HG03280 (cell line): ENCODE results near the gene COL5A1.
"Not testable (repeated sequence)": the region's sequence is repeated elsewhere in the genome, so short reads cannot be mapped to it uniquely, and the experiment has no call there.

Source experiments
- ATAC-seq: cut with Tn5 transposase; IDR thresholded peaks from one replicate; pipeline ENCODE4 v1.9.1; 2021; ENCODE audit warnings: mild to moderate bottlenecking, moderate library complexity; ENCODE audit not compliant: unreplicated experiment

COL5A1 gene

GRCh38 chr9:134703730-134704114, 62.1 kb downstream of the COL5A1 start:
- ATAC-seq: not testable (repeated sequence)

DNA sequence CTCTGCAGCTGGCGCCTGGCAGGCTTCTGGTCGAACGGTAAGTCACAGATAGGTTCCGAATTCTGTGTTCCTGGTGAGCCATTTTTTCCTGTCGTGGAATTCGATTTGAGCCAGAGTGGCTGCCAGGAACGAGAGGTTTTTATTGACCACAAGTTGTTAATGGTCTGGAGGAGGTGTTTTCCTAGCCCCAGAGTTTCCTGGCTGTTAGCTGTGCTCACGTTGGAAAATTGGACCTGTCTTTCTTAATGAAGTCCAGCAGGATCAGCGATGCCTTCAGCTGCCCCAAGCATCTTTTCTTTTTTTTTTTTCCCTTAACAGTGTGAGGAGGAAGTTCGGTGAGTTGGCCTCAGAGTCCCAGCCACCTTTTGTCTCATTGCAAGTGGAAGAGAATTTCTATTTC, 62.9 kb downstream of the COL5A1 start:
- no peak for ATAC-seq

GRCh38 chr9:134705786-134706185, 64.2 kb downstream of the COL5A1 start:
- ATAC-seq: no peak

- ATAC-seq: no peak
These were observed 64.9 kb downstream of the COL5A1 start for GRCh38 chr9:134706522-134706921.

DNA sequence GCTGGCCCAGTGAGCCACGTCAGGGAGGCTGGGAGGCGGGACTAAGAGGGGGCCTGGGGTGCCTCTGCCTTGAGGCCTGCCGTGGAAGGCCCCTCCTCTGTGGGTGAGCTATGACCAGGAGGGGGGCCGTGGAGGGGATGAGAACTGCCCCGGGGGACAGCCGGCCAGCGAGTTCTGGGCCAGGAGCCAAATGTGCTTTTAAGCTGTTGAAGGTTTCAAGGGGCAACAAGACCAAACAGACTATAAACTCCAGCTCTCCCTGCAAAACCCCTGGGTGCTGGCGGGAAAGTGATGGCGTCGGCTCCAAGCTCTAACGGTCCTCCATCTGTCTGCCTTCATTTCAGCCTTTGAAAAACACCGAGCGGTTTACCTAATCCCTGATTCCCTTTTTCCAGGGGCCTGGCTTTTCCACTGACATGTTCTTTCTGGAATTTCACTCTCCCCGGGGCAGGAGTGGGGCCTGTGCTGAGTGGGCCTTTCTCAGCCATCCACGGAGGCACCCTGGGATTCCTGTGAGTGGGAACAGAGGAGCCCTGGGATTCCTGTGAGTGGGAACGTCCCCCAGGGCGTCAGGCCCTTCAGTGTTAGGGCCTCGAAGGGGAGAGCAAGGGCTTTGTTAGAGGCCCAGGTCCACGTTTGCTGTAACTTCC, 65.6 kb downstream of the COL5A1 start:
- ATAC-seq: no peak

GRCh38 chr9:134707731-134708671, 66.4 kb downstream of the COL5A1 start:
- ATAC-seq: no peak

DNA sequence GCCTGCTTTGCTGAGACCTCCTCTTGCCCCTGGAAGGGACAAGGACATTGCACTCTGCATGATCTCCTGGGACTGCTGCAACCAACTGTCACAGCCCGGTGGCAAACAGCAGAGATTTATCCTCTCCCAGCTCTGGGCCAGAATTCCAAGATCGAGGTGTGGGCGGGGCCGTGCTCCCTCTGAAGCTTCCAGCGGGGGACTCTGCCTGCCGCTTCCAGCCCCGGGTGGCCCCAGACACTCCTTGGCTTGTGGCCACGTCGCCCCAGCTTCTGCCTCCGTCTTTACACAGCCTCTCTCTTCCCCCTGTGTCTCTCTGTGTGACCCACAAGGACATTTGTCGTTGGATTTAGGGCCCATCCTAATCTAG, 67.1 kb downstream of the COL5A1 start:
- ATAC-seq: no peak

DNA sequence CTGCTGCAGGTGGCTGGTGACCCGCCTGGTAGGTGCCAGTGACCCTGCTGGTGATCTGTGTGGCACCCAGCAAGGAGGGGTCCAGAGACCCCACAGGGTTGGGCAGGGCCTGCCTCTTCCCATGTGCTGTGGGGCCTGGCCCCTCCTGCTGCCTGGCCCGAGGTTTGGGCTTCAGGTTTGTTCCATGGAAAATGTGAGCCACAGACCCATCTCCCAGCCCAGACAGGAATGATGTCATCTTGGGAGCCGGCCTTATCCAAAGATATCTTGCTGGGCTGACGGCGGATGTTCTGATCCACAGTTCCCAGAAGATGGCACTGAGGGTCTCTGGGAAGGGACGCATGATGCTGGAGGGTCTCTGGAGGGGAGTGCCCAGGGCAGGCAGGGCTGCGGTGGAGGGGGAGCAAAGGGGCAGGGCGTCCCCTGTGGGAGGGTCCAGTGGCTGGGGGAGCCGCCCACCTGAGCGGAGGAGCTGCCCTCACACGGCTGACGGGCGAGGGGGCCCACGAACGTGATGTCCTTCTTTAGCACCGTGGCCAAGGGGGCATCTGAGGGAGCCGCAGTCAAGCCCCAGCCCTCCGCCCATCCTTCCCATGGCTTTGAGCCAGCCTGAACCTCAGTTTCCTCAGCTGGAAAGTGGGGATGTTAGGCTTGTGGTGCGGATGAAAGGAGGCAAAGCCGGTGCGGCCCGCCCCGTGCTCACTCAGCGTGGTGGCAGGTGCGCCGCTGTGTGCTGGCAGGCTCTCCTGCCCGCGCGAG, 68.1 kb downstream of the COL5A1 start:
- no peak for ATAC-seq

- ATAC-seq: no peak
These were observed 68.6 kb downstream of the COL5A1 start for GRCh38 chr9:134710271-134710540.

DNA sequence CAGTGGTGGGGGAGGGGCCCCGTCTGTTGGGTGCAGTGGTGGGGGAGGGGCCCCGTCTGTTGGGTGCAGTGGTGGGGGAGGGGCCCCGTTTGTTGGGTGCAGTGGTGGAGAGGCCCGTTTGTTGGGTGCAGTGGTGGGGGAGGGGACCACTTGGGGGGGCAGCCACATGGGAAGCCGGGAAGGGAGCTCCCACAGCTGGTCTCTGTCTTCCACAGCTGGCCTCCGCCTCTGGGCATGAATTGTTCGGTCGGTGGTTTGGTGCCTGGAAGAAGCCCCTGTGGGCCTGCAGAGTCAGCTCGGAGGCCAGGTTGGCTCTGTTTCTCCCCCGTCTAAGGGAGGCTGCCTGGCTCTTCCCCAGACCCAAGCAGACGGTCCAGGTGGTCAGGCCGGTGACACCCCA, 69.3 kb downstream of the COL5A1 start:
- ATAC-seq: no peak

DNA sequence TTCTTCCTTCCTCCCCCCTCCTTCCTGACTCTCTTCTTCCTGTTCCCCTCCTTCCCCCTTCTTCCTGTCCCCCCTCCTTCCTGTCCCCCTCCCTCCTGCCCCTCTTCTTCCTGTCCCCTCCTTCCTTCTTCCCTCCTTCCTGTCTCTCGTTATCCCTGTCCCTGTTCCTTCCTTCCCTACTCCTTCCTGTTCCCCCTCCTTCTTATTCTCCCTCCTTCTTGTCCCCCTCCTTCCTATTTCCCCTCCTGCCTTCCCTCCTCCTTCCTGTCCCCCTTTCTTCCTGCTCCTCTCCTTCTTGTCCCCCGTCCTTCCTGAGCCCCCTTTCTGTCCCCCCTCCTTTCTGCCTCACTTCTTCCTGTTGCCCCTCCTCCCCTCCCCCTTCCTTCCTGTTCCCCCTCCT, 70.6 kb downstream of the COL5A1 start:
- no peak for ATAC-seq

DNA sequence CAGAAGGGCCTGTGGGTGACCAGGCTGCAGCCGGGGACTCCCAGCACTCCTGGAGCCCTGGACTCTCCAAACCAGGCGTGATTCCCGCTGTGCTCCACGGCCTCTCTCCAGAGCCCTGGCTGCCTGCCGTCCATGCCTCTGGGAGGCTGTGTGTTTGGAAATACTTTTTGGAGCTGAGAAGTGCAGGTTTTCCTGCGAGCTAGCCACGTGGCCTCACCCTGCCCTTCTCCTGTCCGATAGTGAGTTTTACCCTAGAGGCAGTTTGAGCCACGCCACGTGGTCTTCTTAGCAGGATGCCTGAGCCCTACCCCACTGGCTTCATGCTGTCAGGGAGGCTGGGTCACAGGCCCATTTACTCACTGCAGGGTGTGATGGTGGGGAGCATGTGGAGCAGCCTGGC, 71.3 kb downstream of the COL5A1 start:
- ATAC-seq: no peak

- ATAC-seq: not testable (repeated sequence)
These were observed 73.9 kb downstream of the COL5A1 start for GRCh38 chr9:134715536-134715935.

GRCh38 chr9:134716067-134716466, 74.5 kb downstream of the COL5A1 start:
- no peak for ATAC-seq

DNA sequence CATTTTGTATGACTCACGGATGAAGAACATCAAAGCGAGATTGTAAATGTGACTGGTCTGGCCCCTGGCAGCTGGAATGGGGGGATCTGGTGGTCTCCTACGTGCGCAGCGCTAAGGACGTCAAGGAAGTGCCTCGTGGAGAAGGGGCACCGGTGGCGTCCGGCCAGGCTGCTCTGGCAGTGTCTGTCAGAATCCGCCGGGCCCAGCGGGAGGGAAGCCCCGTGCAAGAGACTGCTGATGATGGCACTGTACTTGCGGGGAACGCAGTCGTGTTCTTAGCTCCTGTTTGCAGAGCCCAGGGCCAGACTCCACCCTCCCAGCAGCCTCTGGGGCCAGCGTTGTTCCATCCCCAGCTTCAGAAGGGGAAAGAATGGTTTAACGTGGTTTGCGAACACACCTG, 75.5 kb downstream of the COL5A1 start:
- ATAC-seq: no peak

GRCh38 chr9:134717924-134718645, 76.5 kb downstream of the COL5A1 start:
- ATAC-seq: no peak

GRCh38 chr9:134719331-134719730, 77.7 kb downstream of the COL5A1 start:
- no peak for ATAC-seq

- ATAC-seq: no peak
These were observed 78.6 kb downstream of the COL5A1 start for GRCh38 chr9:134720136-134720753.

DNA sequence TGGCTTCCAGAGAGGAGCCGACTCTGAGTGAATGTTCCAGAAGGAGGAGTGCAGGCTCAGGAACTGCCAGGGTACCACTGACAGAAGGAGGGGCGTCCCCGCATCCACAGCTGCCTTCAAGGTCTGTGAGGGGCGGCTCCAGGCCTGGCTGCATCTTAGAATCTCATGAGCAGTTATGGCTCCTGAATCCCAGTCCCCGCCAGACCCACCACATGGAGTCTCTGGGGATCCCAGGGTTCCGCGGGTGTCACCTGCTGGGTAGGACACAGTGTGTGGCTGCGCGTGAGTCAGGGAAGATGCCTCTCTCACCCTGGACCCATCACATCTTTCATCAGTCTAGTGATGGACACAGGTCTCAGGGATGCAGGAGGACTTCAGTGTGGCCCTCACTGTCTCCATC, 79.2 kb downstream of the COL5A1 start:
- ATAC-seq: no peak

DNA sequence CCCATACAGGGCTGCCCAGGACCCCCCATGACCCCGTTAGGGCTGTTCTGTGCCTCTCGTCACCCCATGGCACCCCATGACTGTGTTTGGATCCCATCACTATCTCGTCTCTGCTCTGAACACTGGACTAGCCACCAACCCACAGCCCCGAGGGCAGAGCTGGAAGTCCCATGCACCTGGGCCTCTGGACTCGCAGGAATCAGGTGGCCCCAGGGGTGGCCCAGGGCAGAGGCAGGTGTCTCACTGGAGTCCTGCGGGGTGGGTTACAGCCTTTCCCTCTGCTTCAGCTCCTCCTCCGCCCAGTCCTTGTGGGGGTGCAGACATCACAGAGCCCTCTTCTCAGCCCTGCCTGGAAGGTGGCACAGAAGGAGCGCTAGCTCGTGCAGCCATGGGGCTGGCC, 79.7 kb downstream of the COL5A1 start:
- ATAC-seq: no peak
